Stimulated activated naive CD4-positive, alpha-beta T cell treated with Interleukin-2 at 50 U/mL for 16 hours (primary cell): Measurements from ENCODE around the gene NREP.

Experiments used
- DNase-seq: peaks from one replicate; lab custom pipeline; 2025; lab: John Stamatoyannopoulos, UW

The NREP gene

DNA sequence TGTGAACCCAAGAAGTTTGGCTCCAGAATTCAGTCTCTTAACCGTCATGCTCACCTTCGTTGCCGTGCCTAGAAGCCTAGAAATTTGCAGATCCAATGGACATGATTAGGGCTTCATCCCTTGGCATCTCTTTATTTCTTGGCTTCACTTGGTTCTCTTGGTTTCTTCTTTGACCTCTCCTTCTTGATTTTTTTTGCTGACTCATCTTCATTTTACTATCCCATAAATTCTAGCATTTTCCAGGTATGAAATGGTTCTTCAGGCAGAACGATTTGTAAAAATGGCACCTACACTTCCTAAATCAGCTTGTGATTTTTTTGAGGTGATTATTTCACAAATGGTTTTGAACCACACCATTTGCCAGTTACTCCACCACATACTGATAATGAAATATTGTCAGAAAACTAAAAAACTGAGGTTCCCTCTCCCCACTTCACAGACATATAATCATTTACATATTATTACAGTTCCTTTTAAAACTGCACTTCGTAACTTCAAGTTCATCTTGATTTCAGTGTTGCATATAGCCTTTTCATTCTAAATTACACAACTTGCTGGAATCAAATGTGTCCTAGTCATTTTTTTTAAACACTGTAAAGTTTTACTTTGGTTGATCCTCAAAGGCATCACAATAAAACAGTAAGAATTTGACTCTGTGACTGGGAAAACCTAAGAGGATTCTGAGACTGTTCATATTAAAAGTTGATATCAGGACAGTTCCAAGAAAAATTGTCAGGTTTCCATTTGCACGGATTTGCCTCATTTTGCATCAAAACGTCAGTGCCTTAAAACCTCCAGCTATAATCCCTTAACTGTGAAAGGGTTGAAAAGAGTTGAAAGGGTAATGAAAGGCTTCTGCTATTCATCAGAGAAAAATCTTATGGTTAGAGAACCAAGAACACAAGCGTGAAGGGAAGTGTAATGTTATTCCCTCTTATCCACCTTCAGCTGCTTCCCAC lies 8.9 kb upstream of the NREP start:
- DNase-seq, result no peak

DNA sequence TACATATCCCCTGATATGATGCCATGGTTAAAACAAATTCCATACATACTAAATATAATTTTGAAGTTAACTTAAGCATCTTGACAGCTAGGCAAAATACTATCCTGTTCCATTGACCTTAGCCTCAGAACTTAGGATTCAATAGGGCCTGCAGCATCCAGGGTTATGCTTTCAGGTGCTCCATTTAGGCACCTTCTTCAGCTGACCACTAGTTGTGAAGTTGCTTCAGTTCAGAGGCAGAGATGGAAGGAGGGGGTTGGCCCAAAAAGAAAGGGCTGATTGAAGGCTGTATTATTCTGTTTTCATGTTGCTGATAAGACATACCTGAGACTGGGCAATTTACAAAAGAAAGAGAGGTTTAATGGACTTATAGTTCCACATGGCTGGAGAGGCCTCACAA lies 7.0 kb upstream of the NREP start:
- no peak for DNase-seq

GRCh38 chr5:111762895-111763294 lies 5.9 kb upstream of the NREP start:
- no peak for DNase-seq

- no peak for DNase-seq
These were observed 1.3 kb upstream of the NREP start for GRCh38 chr5:111758284-111758628.

DNA sequence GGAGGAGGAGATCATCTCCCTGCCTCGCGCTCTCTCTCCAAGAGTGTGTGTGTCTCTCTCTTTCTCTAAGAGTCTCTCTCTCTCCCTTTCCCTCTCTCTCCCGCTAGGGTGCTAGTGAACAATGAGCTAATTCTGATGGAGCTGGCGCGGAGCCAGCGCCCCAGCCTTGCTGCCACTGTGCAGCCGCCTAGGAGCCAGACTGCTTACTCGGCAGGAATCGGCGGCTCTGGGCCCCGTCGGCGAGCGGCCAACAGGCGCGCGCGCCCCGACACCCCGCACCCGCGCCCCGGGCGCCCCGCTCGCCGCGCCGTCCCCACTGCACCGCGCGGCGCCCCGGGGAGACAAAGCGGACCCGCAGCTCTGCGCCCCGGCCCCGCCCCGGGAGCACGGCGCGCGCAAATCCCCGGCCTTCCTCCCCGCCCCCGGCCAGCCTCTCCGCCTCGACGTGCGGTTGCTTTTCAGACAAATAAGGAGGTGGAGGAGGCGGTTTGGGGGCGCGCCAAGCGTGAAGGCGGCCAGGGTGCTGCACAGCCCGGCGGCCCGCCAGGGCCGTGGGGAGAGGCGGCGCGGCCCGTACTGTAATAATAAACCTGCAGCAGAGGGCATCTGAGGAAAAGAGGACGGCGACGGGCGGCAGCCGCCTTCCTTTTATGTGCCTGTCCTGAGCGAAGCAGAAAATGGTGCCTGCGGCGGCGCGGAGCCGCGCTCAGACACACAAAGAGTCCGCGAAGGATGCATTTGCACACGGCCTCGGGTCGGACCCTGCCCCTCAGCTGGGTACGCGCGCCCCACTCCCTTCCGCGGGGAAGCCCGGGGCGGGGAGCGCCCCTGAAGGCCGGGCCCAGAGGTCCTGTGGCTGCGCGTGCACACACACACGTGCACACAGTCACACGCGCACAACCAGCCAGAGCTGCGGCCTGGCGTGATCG lies 625 bp upstream of the NREP start:
- DNase-seq, result peak; percentile 51

DNA sequence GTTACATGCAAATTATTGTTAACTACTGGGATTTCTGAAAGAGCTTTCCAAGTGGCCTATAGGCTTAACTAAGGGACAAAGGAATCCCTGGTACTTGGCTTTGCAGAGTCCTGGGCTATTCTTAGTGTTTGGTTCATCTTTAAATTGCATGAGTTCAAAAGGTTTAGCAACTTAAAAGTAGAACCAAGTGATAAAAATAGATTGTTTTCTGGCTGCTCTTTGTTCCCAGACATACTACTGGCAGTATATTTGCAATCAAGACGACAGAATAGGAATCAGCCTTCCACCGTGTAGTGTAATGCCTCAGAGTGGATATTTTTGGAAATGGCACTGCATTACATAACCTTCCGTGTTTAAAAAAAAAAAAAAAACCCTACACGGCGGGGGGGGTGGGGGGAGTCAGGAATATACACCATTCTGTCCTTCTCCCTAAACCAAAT lies 1.0 kb downstream of the NREP start:
- no peak for DNase-seq

DNA sequence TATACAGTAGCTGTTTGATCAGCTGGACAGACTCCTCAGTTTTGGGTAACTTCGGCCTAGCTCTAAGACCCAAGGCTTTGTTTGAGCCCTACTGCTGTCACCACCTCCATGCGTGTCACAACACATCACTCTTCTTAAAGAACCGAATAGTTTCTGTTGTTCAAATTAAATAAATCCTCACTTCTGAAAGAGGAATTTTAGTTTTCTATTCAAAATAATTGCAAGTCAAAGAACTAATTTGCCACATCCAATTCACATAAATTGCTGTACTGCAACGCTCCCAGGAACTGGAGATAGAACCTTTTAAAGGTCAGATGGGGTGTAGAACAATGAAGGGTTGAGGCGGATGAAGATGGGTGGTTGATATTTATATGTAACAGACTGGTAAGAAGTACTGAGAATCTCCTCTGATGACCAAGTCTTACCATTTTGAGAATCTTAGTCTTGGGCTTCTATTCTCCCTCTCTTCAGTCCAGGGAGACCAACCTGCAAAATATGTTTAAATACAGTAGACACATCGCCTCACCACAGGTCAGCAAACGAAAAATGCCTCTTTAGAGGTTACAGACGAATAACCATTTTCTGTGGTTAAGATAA lies 1.6 kb downstream of the NREP start:
- DNase-seq, result no peak

- DNase-seq, result no peak
These were observed 3.0 kb downstream of the NREP start for GRCh38 chr5:111753884-111754589.

- DNase-seq, result no peak
These were observed 4.5 kb downstream of the NREP start for GRCh38 chr5:111752426-111752965.

DNA sequence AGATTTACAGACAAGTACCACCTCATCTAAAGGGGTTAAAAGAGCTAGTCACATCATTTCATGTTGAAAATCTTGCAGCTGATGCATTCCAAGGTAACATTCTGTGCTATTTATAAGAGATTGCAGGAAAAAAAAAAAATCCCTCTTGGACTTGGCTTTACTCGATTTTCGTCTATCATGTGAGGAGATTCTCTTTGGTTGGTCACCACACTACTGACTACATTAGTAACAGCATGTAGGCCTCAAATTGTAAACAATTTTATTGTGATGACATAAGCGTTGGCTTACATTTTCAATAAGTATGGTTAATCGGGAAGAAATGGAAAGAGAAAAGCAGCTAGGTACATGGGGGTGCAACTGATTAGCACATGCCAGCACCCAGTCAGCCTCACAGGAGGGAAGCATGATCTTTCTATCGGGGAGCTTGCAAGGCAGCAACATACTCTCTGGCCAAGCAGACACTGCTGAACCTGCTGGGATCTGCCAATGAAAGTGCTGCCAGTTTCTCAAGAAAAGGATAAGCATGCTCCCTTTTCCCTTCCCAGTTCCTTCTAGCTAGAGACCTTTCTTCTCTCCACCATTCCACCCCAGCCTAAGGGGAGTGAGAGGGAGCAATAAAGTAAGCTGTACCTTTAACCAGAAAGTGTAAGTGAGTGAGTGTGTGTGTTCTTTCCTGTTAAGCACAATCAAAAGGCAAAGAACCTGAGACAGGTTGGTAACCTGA lies 7.5 kb downstream of the NREP start:
- DNase-seq, result no peak

DNA sequence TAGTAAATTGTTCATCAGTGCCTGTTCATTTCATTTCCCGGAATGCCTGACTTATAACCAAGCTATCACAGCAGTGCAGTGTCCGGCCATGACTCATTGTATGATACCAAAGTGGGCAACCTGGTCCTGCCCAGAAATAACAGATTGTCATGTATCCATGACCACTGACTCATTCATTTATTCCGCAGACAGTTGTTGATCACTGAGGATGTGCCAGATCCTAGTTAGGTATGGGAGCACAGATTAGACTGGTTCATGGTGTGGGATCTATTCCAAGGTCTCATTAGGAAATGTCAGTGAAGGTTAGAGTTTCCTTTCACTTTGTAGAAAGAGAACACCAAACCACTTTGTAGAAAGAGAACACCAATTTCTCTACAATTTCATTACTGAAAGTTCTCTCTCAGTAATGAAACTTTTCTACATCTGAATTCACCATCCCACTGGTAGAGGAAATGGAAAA lies 8.7 kb downstream of the NREP start:
- DNase-seq, result no peak

DNA sequence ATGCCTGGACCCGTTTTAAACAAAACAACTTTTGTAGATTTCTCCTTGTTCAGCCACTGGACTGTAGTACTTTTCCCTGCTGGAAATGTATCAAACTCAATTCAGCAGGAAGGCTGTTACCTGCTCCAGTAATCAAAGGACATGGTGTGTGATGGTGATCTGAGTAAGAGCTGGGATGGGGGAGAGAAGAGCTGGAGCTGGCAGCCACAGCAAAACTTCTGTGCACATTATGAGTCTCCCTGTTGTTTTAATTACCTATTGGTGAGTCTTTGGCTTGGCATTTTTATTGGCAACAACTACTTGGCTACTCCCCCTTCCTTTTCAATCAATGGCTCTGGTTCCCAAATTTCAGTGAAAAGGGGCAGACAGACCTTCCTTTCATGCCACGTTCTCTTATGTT lies 9.7 kb downstream of the NREP start:
- no peak for DNase-seq

GRCh38 chr5:111746791-111747190 lies 10.2 kb downstream of the NREP start:
- DNase-seq, result no peak

- no peak for DNase-seq
These were observed 11.8 kb downstream of the NREP start for GRCh38 chr5:111745075-111745739.

DNA sequence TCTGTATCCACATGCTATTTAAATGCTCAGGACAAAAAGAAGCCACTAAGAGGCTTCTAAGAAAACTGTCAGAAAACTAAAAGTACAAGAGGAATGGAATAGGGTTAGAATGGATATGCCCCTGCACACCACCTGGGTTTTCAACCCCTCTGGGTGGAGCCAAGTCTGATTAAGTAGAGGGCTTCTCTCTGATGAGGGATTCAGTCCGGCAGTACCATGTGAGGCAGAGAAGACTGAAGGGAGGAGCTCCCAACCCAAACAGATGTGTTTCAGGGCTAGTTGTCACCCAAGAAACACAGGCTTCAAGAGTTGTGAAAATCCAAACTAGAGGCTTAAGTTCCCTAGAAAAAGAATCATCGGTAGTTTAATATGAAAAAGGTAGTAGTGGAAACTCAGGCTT lies 12.5 kb downstream of the NREP start:
- no peak for DNase-seq

DNA sequence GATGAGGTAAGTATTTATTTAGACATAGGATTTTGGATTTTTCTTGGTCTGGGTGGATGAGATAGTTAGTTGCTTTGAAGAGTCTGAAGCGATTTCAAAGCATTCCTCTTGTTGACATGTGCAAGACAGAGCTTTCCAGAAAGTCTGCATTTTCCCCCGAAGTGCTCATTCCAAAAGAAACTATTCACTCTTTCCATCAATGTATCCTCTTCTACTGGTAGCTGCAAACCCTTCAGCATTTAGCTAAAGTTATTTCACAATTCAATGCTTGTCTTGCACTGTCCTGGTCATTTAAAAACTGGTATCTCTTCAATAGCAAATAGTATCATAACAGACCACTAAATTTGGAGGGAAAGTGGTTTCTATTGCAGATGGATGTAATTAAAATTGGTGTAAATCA lies 13.0 kb downstream of the NREP start:
- DNase-seq, result no peak

- no peak for DNase-seq
These were observed 13.5 kb downstream of the NREP start for GRCh38 chr5:111743512-111743911.

DNA sequence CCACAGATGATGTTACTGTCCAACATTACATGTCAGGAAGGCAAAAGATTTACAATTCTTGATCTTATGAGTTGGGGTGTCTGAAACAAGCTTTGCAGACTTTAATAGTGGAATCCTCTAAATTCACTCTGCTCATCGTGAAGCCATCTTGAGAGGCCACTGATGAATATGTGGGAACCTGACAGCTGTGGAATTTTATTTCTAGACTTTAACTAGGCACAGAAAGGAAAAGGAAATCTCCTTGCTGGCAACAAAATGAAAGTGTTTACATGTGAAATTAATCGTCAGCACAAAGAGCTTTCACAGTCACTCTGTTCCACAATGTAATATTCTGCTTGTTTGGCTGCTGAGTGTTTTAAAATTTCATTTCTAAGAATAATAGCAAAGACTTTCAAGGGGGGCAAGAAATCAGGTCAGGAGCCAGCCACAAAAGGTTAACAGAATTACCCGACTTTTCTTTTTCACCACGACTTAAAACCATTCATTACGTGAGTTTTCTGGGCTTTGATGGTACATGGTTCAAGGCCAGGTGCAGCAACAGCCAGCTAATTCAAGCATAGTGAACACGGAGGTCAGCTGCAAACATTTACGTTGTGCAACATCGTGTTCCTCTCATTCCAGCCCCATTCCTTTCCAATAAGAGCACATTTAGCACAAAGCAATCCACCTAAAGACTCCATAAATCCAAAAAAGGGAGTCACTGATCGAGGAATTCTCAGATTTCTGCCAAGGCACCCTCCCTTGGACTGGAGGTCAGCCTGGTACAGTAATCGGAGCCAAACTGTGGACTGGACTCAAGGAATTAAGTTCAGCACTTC lies 14.6 kb downstream of the NREP start:
- no peak for DNase-seq

DNA sequence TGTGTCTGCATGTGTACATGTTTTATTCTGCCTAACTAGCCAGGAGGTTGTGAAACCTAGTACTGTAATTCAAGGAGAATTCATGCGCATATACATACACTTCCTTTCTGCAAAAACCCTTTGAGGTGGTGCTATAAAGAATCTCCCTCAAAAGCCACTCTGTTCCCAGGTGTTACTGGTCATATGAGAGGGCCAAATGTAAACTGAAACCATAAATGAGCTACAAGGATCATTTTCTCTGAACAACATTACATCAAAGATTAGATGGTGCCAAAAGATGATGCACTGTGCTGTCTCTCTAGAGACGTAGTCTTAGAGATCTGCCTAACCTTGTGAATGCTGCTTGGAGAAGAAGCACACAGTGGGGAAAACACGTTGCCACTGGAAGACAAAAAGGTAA lies 15.7 kb downstream of the NREP start:
- DNase-seq, result no peak
